ENCODE measurements around the gene MYO10.

Gene MYO10

GRCh38 chr5:16809395-16810207 is 126.5 kb downstream of the MYO10 start:
- DNase-seq = no peak

GRCh38 chr5:16809010-16809394 is 127.1 kb downstream of the MYO10 start:
- no peak for DNase-seq

- no peak for DNase-seq
Measured at GRCh38 chr5:16808021-16808420, 128.1 kb downstream of the MYO10 start.

- no peak for DNase-seq
Measured at GRCh38 chr5:16807547-16807864, 128.6 kb downstream of the MYO10 start.

GRCh38 chr5:16806711-16807546 is 129.2 kb downstream of the MYO10 start:
- no peak for DNase-seq

- no peak for DNase-seq
Measured at GRCh38 chr5:16805486-16805885, 130.6 kb downstream of the MYO10 start.

- DNase-seq = no peak
Measured at GRCh38 chr5:16803831-16804230, 132.3 kb downstream of the MYO10 start.

- DNase-seq = no peak
Measured at GRCh38 chr5:16800477-16800876, 135.6 kb downstream of the MYO10 start.

- DNase-seq = no peak
Measured at GRCh38 chr5:16799796-16800195, 136.3 kb downstream of the MYO10 start.

- no peak for DNase-seq
Measured at GRCh38 chr5:16797951-16798350, 138.1 kb downstream of the MYO10 start.

- DNase-seq = no peak
Measured at GRCh38 chr5:16794269-16794913, 141.7 kb downstream of the MYO10 start.

GRCh38 chr5:16792598-16793275 is 143.4 kb downstream of the MYO10 start:
- DNase-seq = no peak

- DNase-seq = no peak
Measured at GRCh38 chr5:16791904-16792597, 144.0 kb downstream of the MYO10 start.

- DNase-seq = peak; percentile 21
Measured at GRCh38 chr5:16791036-16791705, 144.9 kb downstream of the MYO10 start.

GRCh38 chr5:16788957-16789356 is 147.1 kb downstream of the MYO10 start:
- no peak for DNase-seq

- DNase-seq = no peak
Measured at GRCh38 chr5:16787278-16787677, 148.8 kb downstream of the MYO10 start.

GRCh38 chr5:16784843-16785791 is 151.0 kb downstream of the MYO10 start:
- DNase-seq = peak; percentile 71

GRCh38 chr5:16784088-16784487 is 152.0 kb downstream of the MYO10 start:
- DNase-seq = no peak

- no peak for DNase-seq
Measured at GRCh38 chr5:16781828-16782626, 154.1 kb downstream of the MYO10 start.

- no peak for DNase-seq
Measured at GRCh38 chr5:16780325-16780724, 155.8 kb downstream of the MYO10 start.
